CD4-positive, alpha-beta T cell treated with Interleukin-6 for 4 hours (primary cell): ENCODE results near the gene CUL2.
"Not testable (repeated sequence)": the region's sequence is repeated elsewhere in the genome, so short reads cannot be mapped to it uniquely, and the experiment has no call there.

Experiments
- DNase-seq: peaks from one replicate; pipeline ENCODE4 v3.0.0-alpha.2; 2020; ENCODE audit warnings: mixed read lengths

CUL2 gene

DNA sequence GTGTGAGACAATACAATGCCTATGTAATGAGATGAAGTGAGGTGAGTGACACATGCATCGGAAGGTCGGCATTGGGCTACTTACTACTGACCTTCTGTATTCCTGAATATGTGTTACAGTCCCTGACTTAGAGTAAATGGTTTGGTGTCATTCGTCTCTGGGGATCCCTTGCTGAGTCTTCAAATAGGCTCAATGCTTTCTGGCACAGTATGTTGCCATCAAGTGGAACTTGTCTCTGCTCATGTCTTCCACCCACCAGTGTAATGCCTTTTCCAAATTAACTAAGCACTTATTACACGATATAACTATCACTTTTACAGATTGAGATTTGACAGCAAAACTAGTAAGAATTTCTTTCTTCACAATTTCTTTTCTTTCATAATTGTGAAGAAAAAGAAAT is 10.9 kb downstream of the CUL2 start:
- no peak for DNase-seq

DNA sequence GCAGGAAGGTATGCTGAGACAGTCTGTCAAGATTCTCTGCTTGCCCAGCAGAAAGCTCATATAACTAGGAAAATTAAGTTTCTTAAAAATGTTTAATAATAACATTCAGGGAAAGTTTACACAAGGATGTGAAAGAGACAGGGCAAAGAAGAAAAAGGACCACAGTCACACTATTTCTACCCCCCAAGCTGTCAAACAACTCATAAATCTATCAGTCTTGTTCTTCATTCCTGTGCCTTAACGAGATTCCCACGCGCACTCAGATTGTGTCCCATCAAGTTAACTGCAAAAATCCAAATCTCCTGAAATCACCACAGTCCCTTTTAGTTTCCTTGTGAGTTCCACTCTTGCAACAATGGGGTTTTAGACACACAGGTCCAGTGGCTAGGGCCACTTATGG is 14.9 kb downstream of the CUL2 start:
- DNase-seq: no peak

GRCh38 chr10:35074266-35074665 is 15.9 kb downstream of the CUL2 start:
- DNase-seq: no peak

DNA sequence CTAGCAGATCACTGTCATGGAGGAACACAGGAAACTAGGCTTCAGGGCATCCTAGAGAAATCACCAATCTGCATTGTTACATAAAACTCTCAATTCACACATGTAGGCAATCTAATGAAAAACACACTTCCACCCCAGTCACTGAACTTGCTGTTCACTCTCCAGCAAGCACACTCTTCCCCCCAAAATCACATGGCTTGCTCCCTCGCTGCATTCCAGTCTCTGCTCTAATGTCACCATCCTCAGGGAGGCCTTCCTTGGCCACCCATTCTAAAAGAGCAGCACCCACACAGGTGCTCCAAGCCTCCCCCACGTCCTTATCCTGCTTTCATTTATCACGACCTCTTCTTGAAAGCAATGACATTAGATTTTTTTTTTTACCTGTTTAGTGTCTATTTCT is 19.6 kb downstream of the CUL2 start:
- no peak for DNase-seq

DNA sequence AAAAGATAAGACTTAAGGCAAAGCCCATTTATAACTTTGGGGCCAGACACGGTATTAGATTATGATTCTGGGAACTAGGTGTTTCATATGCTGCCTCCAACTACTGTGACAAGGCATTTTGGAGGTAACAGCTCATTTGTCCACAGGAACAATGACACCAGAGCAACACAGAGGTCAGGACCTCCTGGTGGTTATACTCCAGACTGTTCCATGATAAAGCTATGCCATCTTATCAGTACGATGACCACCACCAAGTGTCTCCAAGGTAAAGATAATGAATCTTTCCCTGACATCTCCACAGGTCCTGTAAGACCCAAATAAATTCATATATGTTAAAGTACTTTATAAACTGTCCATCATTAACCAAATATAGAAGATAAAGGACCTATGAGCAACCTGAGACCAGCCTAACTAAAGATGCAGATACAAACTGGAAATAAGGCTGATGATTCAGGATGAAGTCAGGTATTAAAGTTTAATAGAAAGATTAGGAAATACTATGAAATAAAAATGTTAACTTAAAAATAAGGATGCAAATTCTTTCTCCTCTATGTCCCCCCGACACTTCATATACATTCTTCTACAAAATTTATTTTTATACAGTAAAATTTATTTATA is 26.2 kb downstream of the CUL2 start:
- no peak for DNase-seq

GRCh38 chr10:35059481-35059880 is 30.7 kb downstream of the CUL2 start:
- DNase-seq: no peak

DNA sequence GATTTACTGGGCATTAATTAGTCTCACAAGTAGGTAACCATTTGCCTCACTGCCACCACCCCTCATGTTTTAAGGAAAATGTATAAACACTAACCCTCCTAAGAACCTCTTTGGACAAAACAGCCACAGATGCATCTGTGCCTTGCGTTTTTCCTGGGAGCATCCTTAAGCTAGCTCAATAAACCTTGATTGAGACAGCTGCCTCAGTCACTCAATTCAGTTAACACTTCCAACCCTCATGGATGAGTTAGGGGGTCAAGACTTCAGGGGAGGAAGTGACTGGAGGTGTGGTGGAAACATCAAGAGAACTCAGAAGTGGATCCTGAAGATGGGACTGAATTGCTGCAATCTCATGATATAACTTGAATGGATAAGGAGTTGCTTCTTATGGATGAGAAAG is 31.5 kb downstream of the CUL2 start:
- no peak for DNase-seq

- no peak for DNase-seq
Measured at GRCh38 chr10:35058134-35058533, 32.0 kb downstream of the CUL2 start.

DNA sequence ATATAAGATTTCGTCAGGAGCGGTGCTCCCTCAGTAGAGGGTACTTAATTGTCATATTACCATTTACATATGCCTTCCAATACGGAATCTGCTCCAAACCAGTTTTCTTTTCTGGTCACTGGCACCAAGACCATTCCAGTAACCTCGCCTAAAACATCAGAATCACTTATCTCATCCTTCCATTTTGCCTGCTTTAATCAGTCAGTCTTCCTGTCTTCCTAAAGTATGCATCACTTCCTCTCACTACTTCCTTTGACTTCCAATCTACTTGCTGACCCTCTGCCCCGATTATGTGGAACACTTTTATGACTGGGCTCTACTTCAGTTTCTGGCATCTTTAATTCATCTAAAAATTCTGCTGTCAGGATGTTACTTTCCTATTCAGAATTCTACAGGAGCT is 33.5 kb downstream of the CUL2 start:
- no peak for DNase-seq

DNA sequence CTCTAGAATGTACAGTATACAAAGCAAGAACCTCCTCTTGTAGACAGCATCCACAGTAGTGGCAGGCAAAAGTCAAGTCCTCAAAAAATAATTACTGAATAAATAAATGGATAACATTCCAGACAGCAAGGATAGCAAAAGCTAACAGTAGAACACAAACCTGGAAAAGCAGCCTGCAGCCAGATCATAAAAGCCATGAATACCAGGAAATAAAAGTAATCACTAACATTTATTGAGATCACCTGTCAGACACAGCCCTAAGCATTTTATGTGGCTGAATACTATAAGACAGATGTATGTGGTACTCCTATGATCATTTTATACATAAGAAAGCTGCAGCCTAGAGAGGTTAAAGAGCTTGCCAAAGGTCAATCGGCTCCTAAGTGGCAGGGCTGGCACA is 34.0 kb downstream of the CUL2 start:
- no peak for DNase-seq

DNA sequence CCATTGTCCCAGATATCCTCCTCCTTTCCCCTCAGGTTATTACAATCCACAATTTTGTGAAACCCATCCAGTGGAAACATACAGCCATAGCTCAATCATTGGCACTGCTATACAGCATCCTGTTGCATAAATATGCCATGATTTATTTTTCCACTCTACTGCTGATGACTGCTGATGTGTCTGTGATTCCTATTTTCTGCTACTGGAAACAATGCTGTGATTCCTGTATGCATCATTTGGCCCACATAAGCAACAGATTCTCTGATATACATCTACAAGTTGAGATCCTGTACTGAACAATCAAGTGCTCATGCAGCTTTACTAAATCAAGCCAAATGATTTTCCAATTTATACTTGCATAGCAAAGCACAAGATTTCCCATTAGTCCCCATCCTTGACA is 39.6 kb downstream of the CUL2 start:
- no peak for DNase-seq

- no peak for DNase-seq
Measured at GRCh38 chr10:35046074-35046473, 44.1 kb downstream of the CUL2 start.

GRCh38 chr10:35045275-35045674 is 44.9 kb downstream of the CUL2 start:
- not testable (repeated sequence) for DNase-seq

- DNase-seq: no peak
Measured at GRCh38 chr10:35043796-35044344, 46.3 kb downstream of the CUL2 start.

DNA sequence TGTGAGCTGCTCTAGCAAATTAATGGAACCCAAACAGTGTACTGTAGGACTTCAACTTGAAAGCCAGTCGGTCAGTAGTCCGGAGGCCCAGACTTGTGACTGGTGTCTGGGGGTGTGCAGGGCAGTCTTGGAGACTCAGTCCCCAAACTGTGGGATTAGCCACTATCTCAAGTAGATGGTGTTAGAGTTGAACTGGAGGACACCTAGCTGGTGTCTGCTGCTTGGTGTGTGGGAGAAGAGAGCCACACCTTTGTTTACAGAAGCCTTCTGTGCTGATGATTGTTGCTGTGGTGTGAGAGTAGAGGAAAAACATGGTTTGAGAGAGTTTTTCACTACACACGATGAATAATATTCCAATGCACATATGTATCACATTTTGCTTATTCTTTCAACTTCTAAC is 47.4 kb downstream of the CUL2 start:
- DNase-seq: no peak

DNA sequence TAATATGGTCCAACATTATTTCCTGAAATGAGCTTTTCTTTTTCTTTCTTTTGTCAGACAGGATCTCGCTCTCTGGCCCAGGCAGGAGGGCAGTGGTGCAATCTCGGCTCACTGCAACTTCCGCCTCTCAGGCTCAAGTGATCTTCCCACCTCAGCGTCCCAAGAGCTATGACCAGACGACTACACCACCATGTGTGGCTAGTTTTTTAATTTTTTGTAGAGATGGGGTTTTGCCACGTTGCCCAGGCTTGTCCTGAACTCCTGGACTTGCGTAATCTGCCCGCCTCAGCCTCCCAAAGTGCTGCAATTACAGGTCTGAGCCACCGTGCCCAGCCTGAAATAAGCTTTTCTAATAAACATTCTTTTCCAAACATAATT is 48.6 kb downstream of the CUL2 start:
- DNase-seq: no peak

DNA sequence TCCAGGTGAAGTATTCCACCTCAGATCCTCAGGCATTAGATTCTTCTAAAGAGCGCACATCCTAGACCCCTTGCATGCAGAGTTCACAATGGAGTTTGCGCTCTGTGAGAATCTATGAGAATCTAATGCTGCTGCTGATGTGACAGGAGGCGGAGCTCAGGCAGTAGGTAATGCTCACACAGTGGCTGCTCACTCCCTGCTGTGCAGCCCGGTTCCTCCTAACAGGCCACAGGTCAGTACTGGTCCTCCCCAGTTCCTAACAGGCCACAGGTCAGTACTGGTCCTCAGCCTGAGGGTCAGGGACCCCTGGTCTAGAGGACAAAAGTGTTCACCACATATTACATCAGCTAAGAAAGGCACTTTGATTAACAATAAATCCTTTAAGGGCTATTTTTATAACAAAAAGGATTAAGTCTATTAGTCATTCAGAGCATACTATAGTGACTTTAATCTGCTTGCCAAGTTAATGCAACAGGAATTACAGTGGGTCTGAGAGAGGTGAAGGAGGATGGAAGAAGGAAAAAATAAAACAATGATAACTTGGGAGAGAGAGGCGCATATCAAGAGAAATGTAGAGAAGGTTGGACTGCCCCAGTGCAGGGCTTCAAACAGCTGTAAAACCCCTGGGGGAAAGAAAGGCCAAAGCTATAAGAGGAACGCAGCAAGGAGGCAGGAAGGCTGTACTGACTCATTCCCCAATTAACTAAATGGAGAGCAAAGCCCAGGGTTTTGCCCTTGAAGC is 49.2 kb downstream of the CUL2 start:
- no peak for DNase-seq

DNA sequence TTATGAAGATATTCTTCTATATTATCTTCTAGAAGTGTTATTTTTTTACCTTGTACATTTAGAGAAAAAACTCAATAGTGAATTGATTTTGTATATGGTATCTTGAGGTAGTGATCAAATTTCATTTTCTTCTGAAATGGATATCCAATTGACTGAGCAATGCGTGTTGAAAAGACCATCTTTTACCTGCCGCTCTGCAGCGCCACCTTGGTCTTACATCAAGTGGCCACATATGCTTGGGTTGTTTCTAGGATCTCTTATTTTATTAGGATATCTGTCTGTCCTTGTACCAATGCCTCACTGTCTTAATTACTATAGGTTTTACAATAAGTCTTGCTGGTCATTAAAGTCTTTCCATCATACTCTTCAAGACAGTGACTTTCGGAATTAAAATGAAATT is 53.0 kb downstream of the CUL2 start:
- DNase-seq: no peak

- no peak for DNase-seq
Measured at GRCh38 chr10:35035606-35036005, 54.5 kb downstream of the CUL2 start.

DNA sequence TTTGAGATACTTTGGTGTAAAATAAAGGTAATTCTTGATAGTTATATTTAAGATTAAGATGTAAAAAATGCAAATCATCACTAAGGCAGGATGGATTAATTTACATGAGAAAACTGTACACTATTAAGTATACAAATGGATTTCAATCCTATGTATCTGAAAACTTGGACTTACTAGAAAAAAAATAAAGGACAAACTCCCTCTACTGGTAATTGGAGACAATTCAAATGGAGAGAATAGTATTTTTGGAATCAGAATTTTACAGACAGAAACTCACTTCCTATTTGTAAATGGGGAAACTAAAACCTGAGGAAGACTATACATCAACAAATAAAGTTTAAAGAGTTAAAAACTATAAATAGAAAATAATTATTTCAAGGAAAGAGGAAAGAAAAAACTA is 62.6 kb downstream of the CUL2 start:
- DNase-seq: no peak

DNA sequence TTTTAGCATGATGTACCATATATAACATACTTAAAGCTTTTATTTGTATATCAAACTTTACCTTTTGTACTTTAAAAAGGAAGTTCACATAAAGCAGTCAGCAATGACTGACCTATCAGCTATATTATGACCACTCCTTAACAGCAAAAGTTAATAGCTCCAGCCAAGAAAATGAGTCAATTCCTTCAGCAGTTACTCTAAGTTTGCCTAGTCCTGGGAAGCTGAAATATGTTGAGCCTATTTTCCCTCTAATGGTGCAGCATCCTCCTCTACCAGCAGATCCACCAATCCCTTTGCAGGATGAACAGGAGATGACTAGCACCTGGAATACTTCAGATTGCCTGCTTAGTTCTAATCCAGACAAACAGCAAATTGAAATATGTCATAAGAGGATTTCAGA is 64.2 kb downstream of the CUL2 start:
- no peak for DNase-seq

DNA sequence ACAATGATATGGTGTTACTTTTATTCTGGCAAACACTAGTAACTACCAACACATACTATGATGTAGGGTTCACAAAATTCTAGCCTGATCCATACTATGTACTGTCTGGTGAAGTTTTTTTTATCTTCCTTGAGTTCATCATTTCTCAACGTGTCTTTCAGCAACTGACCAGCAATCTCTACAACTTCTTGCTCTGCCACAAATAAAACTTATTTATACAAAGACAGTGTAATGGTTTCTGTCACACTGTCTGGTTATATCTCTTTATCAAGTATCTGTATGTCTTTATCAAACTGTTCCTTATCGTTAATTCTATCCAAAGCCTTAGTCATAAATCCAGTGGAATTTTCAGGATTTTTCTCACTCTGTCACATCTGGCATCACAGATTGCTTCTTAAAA is 69.7 kb downstream of the CUL2 start:
- DNase-seq: no peak

- no peak for DNase-seq
Measured at GRCh38 chr10:35019041-35020024, 70.8 kb downstream of the CUL2 start.

- DNase-seq: no peak
Measured at GRCh38 chr10:35017608-35018007, 72.5 kb downstream of the CUL2 start.
